Right lobe of liver (tissue), 4 donors: ENCODE results near the gene DKC1.

Experiments
- CTCF ChIP-seq, 4 donors: fragments of 200-600 bp in 3 of 4; fragments of 450-650 bp in 1 of 4; IDR thresholded peaks; one replicate each; pipeline versions ENCODE4 v1.5.1 to v1.8.0; 2016 to 2022; ENCODE audit warnings: antibody characterized with exemption in 4 of 4, mild to moderate bottlenecking in 2 of 4
- POLR2A ChIP-seq: fragments of 450-650 bp; IDR thresholded peaks from one replicate; pipeline ENCODE4 v1.6.1; 2017; ENCODE audit warnings: antibody characterized with exemption, mild to moderate bottlenecking
- donor health status: DM: no; HTN: no; CAD: no.
- donor health status: DM: no; HTN: no; CAD: no.
- donor health status: DM: no; HTN: yes; CAD: no.

DNA sequence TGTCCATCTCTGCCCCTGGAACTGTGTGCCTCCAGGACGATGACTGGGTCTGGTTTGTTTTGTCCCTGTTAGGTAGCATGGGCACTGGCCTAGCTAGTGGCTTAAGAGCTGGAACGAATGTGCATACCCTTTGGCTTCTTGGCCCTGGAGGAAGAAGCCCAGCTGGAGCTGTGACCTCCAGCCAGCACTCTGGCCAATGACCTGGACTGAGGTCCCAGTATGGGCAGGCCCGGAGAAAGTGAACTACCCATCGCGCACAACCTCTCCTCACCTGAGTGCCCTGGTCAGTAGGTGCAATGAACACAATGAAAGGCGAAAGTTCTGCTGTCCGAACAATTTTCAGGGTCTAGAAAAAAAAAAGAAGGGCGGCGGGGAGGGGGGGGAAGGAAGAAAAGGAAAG lies 18.3 kb downstream of the DKC1 start:
- TF ChIP-seq POLR2A (no peak), CTCF (IDR thresholded peaks at IDR 0.05) (no peak)
